HL-60 (cell line): Measurements from ENCODE around the gene TNFSF12.

Experiments used
- DNase-seq, 2 experiments: peaks; one replicate each; pipeline ENCODE4 v3.0.0-alpha.2; 2010 to 2020; ENCODE audit warnings: low read depth in 1 of 2, low spot score in 1 of 2
- H3K27ac ChIP-seq: fragments of 250-450 bp; sonication (Bioruptor Pico); replicated peaks from 2 replicates; pipeline ENCODE4 v1.5.1; 2020; ENCODE audit warnings: mild to moderate bottlenecking, moderate library complexity
- H3K27me3 ChIP-seq: fragments of 250-450 bp; sonication (Bioruptor Pico); 2 replicates; pipeline ENCODE4 v1.5.1; 2021; ENCODE audit warnings: mild to moderate bottlenecking, moderate library complexity; ENCODE audit not compliant: insufficient read depth, poor library complexity, severe bottlenecking
- H3K4me3 ChIP-seq: replicated peaks from 2 replicates; pipeline ENCODE4 v1.5.1; 2011; ENCODE audit warnings: mild to moderate bottlenecking, control low read depth, low read length; ENCODE audit not compliant: insufficient read depth
- GABPA ChIP-seq: IDR thresholded peaks from 2 replicates; pipeline ENCODE4 v1.6.1; 2012; ENCODE audit warnings: low read depth
- POLR2AphosphoS5 ChIP-seq: IDR thresholded peaks from 2 replicates; pipeline ENCODE4 v1.6.1; 2012; ENCODE audit warnings: low read depth
- SPI1 ChIP-seq: IDR thresholded peaks from 2 replicates; pipeline ENCODE4 v1.6.1; 2012; ENCODE audit warnings: low read depth, mild to moderate bottlenecking, borderline replicate concordance
- TF ChIP-seq, protein P1 (sequence below): IDR thresholded peaks from one replicate; pipeline ENCODE4 v1.5.1; 2011; ENCODE audit warnings: low read length, control low read depth, inconsistent platforms; ENCODE audit not compliant: insufficient read depth
- TF ChIP-seq, protein P2 (sequence below): IDR thresholded peaks from 2 replicates; pipeline ENCODE4 v1.6.1; 2012; ENCODE audit warnings: low read depth; ENCODE audit not compliant: insufficient replicate concordance

The TNFSF12 gene

GRCh38 chr17:7551396-7551795 is 2.5 kb downstream of the TNFSF12 start:
- Histone ChIP-seq H3K4me3 (no peak overlapping the region), H3K27me3 (no peaks in the 10 kb centered on the region), H3K27ac (no peak overlapping the region)
- no peak for DNase-seq
- TF ChIP-seq SPI1 (no peak), POLR2AphosphoS5 (no peak), GABPA (no peak)
- TF ChIP-seq, protein P1, sequence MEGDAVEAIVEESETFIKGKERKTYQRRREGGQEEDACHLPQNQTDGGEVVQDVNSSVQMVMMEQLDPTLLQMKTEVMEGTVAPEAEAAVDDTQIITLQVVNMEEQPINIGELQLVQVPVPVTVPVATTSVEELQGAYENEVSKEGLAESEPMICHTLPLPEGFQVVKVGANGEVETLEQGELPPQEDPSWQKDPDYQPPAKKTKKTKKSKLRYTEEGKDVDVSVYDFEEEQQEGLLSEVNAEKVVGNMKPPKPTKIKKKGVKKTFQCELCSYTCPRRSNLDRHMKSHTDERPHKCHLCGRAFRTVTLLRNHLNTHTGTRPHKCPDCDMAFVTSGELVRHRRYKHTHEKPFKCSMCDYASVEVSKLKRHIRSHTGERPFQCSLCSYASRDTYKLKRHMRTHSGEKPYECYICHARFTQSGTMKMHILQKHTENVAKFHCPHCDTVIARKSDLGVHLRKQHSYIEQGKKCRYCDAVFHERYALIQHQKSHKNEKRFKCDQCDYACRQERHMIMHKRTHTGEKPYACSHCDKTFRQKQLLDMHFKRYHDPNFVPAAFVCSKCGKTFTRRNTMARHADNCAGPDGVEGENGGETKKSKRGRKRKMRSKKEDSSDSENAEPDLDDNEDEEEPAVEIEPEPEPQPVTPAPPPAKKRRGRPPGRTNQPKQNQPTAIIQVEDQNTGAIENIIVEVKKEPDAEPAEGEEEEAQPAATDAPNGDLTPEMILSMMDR, result no peak
- TF ChIP-seq, protein P2, sequence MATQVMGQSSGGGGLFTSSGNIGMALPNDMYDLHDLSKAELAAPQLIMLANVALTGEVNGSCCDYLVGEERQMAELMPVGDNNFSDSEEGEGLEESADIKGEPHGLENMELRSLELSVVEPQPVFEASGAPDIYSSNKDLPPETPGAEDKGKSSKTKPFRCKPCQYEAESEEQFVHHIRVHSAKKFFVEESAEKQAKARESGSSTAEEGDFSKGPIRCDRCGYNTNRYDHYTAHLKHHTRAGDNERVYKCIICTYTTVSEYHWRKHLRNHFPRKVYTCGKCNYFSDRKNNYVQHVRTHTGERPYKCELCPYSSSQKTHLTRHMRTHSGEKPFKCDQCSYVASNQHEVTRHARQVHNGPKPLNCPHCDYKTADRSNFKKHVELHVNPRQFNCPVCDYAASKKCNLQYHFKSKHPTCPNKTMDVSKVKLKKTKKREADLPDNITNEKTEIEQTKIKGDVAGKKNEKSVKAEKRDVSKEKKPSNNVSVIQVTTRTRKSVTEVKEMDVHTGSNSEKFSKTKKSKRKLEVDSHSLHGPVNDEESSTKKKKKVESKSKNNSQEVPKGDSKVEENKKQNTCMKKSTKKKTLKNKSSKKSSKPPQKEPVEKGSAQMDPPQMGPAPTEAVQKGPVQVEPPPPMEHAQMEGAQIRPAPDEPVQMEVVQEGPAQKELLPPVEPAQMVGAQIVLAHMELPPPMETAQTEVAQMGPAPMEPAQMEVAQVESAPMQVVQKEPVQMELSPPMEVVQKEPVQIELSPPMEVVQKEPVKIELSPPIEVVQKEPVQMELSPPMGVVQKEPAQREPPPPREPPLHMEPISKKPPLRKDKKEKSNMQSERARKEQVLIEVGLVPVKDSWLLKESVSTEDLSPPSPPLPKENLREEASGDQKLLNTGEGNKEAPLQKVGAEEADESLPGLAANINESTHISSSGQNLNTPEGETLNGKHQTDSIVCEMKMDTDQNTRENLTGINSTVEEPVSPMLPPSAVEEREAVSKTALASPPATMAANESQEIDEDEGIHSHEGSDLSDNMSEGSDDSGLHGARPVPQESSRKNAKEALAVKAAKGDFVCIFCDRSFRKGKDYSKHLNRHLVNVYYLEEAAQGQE, result no peak

DNA sequence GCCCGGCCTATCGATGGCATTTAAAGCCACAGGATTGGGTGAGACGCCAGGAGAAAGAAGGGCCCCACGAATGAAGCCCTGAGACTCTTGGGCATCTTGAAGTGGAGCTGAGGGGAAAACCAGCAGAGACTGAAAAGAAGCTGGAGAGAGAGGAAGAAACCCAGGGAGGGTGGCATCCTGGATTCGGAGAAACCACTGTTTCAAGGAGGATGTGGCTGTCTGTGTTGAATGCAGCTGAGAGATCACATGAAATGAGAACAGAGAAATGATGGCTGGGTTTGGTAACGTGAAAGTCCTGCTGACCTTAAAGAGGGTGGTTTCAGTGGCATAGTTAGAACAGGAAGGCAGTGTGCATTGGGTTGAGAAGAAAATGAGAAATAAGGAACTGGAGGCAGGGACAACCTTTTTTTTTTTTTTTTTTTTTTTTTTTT is 3.8 kb downstream of the TNFSF12 start:
- DNase-seq, result peak in 1 of 2 experiments; percentile 64
- peak; percentile 76 for TF ChIP-seq SPI1
- TF ChIP-seq, protein P1, result no peak
- TF ChIP-seq, protein P2, result no peak
- TF ChIP-seq GABPA, result no peak

DNA sequence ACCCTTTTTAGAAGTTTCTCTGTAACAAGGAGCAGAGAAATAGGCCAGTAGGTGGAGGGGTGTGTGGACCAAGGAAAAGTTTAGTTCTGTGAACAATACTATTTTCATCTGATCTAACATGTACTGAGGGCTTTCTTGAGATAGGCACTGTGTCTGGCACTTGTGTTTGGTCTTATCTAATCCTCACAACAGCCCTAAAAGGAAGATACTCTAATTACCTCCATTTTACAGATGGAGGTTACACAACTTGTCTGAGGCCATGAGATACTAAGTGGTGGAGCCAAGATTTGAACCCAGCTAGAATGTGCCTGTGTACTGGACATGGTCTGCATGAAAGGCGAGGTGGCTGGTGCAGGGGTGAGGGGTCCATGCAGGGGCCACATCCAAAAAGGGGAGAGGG is 4.5 kb downstream of the TNFSF12 start:
- TF ChIP-seq, protein P2, result no peak
- TF ChIP-seq POLR2AphosphoS5, result no peak
- TF ChIP-seq, protein P1, result no peak
- no peak for TF ChIP-seq SPI1
- Histone ChIP-seq H3K27ac (peak overlapping the region; percentile 56; the same call in 1 of the 2 replicates), H3K4me3 (no peak overlapping the region), H3K27me3 (no peaks in the 10 kb centered on the region)
- DNase-seq, result no peak

More for the DNA sequence above, 3.8 kb downstream of the TNFSF12 start:
- Histone ChIP-seq H3K27ac (peak overlapping the region; percentile 40), H3K27me3 (no peaks in the 10 kb centered on the region), H3K4me3 (no peak overlapping the region)
